DND-41 (cell line): ENCODE results near the gene SH2D4B.

ENCODE experiments used
- ATAC-seq: fragments of 200-7000 bp; cut with Tn5 transposase; 3 replicates; pipeline ENCODE4 v1.9.1; 2021; ENCODE audit warnings: low read depth; ENCODE audit not compliant: insufficient read depth
- DNase-seq: peaks from one replicate; pipeline ENCODE4 v3.0.0-alpha.2; 2020
- H2AFZ ChIP-seq: 2 replicates; pipeline ENCODE4 v1.6.0; 2012; ENCODE audit warnings: low read depth, low read length
- H3K27ac ChIP-seq: 2 replicates; pipeline ENCODE4 v1.5.1; 2012; ENCODE audit warnings: low read length, inconsistent platforms
- H3K27me3 ChIP-seq: fragments of 200-600 bp; sonication (generic); 2 replicates; pipeline ENCODE4 v1.6.0; 2012; ENCODE audit warnings: low read length, mild to moderate bottlenecking, inconsistent platforms; ENCODE audit not compliant: insufficient read depth, poor library complexity
- H3K36me3 ChIP-seq: 2 replicates; pipeline ENCODE4 v1.5.1; 2012; ENCODE audit warnings: low read length, inconsistent platforms; ENCODE audit not compliant: insufficient read depth
- H3K4me1 ChIP-seq: 2 replicates; pipeline ENCODE4 v1.5.1; 2012; ENCODE audit warnings: mild to moderate bottlenecking, low read length; ENCODE audit not compliant: insufficient read depth
- H3K4me2 ChIP-seq: 2 replicates; pipeline ENCODE4 v1.6.0; 2012; ENCODE audit warnings: mild to moderate bottlenecking, moderate library complexity, low read length, inconsistent platforms; ENCODE audit not compliant: insufficient read depth
- H3K4me3 ChIP-seq, 2 experiments: fragments of 200-600 bp in 1 of 2; shearing (Covaris generic) in 1 of 2; 2 replicates each; pipeline ENCODE4 v1.5.1; 2012 to 2016; ENCODE audit warnings: inconsistent platforms in 2 of 2, low read length in 2 of 2, mild to moderate bottlenecking in 2 of 2, low read depth in 1 of 2, moderate library complexity in 1 of 2
- H3K79me2 ChIP-seq: 2 replicates; pipeline ENCODE4 v1.6.0; 2012; ENCODE audit warnings: low read length, inconsistent platforms; ENCODE audit not compliant: insufficient read depth
- H3K9ac ChIP-seq: 2 replicates; pipeline ENCODE4 v1.6.0; 2012; ENCODE audit warnings: low read depth, mild to moderate bottlenecking, inconsistent platforms, low read length, moderate library complexity
- H3K9me3 ChIP-seq: 2 replicates; pipeline ENCODE4 v1.5.1; 2012; ENCODE audit warnings: low read length, moderate library complexity, mild to moderate bottlenecking, inconsistent platforms; ENCODE audit not compliant: insufficient read depth, severe bottlenecking
- H4K20me1 ChIP-seq: 2 replicates; pipeline ENCODE4 v1.6.0; 2012; ENCODE audit warnings: low read length; ENCODE audit not compliant: insufficient read depth
- CTCF ChIP-seq: IDR thresholded peaks from 2 replicates; pipeline ENCODE4 v1.5.1; 2012; ENCODE audit warnings: borderline replicate concordance, low read length, moderate library complexity, mild to moderate bottlenecking; ENCODE audit not compliant: poor library complexity, severe bottlenecking; ENCODE audit errors: extremely low read depth
- EZH2 ChIP-seq: IDR thresholded peaks from 3 replicates; pipeline ENCODE4 v1.6.1; 2012; ENCODE audit warnings: borderline replicate concordance, low read depth, mild to moderate bottlenecking, moderate library complexity, low read length, inconsistent platforms; ENCODE audit not compliant: severe bottlenecking

The SH2D4B gene

GRCh38 chr10:80647173-80647833 lies 109.6 kb downstream of the SH2D4B start:
- no peak overlapping the region for H3K4me3 ChIP-seq
- H4K20me1 ChIP-seq: no peaks in the 10 kb centered on the region
- DNase-seq (no peak), ATAC-seq (no peak)
- H3K27ac ChIP-seq: no peak overlapping the region
- H3K4me1 ChIP-seq: no peaks in the 10 kb centered on the region
- no peaks in the 10 kb centered on the region for H3K27me3 ChIP-seq
- H2AFZ ChIP-seq: no peak overlapping the region
- TF ChIP-seq EZH2 (no peak), CTCF (no peak)
- no peaks in the 10 kb centered on the region for H3K9me3 ChIP-seq
- no peak overlapping the region for H3K4me2 ChIP-seq
- H3K36me3 ChIP-seq: no peaks in the 10 kb centered on the region
- H3K9ac ChIP-seq: no peak overlapping the region
- H3K79me2 ChIP-seq: no peaks in the 10 kb centered on the region

GRCh38 chr10:80648106-80648505 lies 110.4 kb downstream of the SH2D4B start:
- H3K4me1 ChIP-seq: no peaks in the 10 kb centered on the region
- no peaks in the 10 kb centered on the region for H4K20me1 ChIP-seq
- H3K9me3 ChIP-seq: no peaks in the 10 kb centered on the region
- no peak overlapping the region for H3K9ac ChIP-seq
- no peak for DNase-seq
- no peak overlapping the region for H3K27ac ChIP-seq
- TF ChIP-seq CTCF: no peak
- TF ChIP-seq EZH2: no peak
- H3K4me2 ChIP-seq: no peak overlapping the region
- no peak for ATAC-seq
- H3K36me3 ChIP-seq: no peaks in the 10 kb centered on the region
- no peak overlapping the region for H3K4me3 ChIP-seq
- H2AFZ ChIP-seq: no peak overlapping the region
- no peaks in the 10 kb centered on the region for H3K79me2 ChIP-seq
- H3K27me3 ChIP-seq: no peaks in the 10 kb centered on the region

- Histone ChIP-seq H3K36me3 (no peaks in the 10 kb centered on the region), H3K4me3 (no peak overlapping the region), H3K27ac (no peak overlapping the region), H3K9me3 (no peaks in the 10 kb centered on the region), H2AFZ (no peak overlapping the region), H3K4me2 (no peak overlapping the region), H4K20me1 (no peaks in the 10 kb centered on the region), H3K4me1 (no peaks in the 10 kb centered on the region), H3K79me2 (no peaks in the 10 kb centered on the region), H3K27me3 (no peaks in the 10 kb centered on the region), H3K9ac (no peak overlapping the region)
- no peak for ATAC-seq
- DNase-seq: no peak
- no peak for TF ChIP-seq CTCF
- no peak for TF ChIP-seq EZH2
Observed at GRCh38 chr10:80649183-80649582, 111.5 kb downstream of the SH2D4B start.
